ENCODE measurements around the gene CABYR.

Gene CABYR

DNA sequence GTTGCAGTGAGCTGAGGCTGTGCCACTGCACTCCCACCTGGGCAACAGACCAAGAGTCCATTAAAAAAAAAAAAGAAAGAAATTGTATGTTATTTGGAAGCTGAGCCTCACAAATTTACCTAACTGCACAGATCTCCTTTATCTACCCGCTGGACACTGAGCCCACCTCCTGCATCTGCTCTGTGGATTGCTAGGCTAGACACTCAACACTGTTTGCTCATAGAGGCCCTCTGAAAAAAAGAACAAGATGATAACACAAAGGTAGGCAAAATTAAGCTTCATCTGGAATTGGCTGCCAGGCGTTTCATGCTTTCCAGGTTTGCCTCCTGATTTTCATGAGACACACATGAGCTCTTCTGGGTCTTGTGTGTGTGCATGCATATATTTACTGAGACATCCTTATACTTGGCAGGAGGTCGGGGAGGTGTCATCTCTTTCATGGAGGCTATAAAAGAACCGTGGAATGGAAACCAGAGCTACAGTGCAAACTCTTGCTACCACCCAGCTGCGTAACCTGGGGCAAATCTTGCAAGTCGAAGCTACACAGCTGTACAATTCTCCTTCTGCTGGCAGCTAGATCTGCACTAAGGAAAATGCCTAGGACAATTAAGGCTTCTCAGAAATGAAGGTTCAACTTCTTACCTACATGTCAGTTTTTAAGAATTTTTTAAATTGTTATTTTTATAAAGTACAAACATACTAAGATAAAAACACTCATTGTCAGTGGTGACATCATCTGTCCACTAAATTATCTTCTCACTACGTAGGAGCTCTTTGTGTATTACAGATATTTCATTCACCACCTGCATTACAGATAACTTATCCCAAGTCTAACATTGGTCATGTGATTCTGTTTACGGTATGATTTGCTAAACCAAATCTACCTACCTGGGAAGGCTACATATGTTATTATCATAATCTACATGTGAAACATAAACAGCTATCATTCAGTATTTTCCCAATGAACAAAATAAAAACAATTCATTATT lies 63.1 kb downstream of the CABYR start:
- Histone ChIP-seq H3K4me3 (replicated peaks; ENCODE audit: insufficient read depth, low read length) (no peak overlapping the region), H3K27me3 (ENCODE audit: insufficient read depth, poor library complexity, severe bottlenecking) (no peaks in the 10 kb centered on the region), H3K27ac (replicated peaks) (no peak overlapping the region)
- TF ChIP-seq, protein P1, sequence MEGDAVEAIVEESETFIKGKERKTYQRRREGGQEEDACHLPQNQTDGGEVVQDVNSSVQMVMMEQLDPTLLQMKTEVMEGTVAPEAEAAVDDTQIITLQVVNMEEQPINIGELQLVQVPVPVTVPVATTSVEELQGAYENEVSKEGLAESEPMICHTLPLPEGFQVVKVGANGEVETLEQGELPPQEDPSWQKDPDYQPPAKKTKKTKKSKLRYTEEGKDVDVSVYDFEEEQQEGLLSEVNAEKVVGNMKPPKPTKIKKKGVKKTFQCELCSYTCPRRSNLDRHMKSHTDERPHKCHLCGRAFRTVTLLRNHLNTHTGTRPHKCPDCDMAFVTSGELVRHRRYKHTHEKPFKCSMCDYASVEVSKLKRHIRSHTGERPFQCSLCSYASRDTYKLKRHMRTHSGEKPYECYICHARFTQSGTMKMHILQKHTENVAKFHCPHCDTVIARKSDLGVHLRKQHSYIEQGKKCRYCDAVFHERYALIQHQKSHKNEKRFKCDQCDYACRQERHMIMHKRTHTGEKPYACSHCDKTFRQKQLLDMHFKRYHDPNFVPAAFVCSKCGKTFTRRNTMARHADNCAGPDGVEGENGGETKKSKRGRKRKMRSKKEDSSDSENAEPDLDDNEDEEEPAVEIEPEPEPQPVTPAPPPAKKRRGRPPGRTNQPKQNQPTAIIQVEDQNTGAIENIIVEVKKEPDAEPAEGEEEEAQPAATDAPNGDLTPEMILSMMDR (IDR thresholded peaks at IDR 0.05; ENCODE audit: insufficient read depth, low read length), result no peak
- DNase-seq (ENCODE audit: low read depth in 1 of 2, low spot score in 1 of 2), result no peak

DNA sequence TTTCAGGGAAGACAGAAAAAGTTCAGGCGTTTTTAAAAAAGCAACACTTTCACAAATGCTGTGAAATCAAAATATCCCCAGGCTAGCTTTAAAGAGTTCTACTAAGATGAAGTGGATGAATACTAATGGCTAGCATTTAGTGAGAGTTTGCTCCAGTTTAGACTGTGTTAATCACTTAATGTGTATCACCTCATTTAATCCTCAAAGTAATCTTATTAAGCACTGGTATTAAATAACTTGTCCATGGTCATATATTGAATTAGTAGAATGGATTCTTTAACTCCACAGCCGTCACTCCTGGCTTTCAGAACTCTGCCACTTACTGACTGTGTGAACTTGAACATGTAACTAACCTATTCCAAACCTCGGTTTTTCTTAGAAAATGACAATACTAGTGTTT lies 66.0 kb downstream of the CABYR start:
- DNase-seq (ENCODE audit: low read depth in 1 of 2, low spot score in 1 of 2), result no peak
- H3K27ac ChIP-seq (replicated peaks), result no peak overlapping the region
- H3K4me3 ChIP-seq (replicated peaks; ENCODE audit: insufficient read depth, low read length), result no peak overlapping the region
- TF ChIP-seq POLR2AphosphoS5 (IDR thresholded peaks at IDR 0.05; ENCODE audit: low read depth), result no peak
- TF ChIP-seq SPI1 (IDR thresholded peaks at IDR 0.05; ENCODE audit: borderline replicate concordance, low read depth), result no peak
- TF ChIP-seq, protein P1 (IDR thresholded peaks at IDR 0.05; ENCODE audit: insufficient read depth, low read length), result no peak
- TF ChIP-seq GABPA (IDR thresholded peaks at IDR 0.05; ENCODE audit: low read depth), result no peak
- TF ChIP-seq REST (IDR thresholded peaks at IDR 0.05; ENCODE audit: insufficient replicate concordance, low read depth), result no peak
- H3K27me3 ChIP-seq (ENCODE audit: insufficient read depth, poor library complexity, severe bottlenecking), result no peaks in the 10 kb centered on the region

DNA sequence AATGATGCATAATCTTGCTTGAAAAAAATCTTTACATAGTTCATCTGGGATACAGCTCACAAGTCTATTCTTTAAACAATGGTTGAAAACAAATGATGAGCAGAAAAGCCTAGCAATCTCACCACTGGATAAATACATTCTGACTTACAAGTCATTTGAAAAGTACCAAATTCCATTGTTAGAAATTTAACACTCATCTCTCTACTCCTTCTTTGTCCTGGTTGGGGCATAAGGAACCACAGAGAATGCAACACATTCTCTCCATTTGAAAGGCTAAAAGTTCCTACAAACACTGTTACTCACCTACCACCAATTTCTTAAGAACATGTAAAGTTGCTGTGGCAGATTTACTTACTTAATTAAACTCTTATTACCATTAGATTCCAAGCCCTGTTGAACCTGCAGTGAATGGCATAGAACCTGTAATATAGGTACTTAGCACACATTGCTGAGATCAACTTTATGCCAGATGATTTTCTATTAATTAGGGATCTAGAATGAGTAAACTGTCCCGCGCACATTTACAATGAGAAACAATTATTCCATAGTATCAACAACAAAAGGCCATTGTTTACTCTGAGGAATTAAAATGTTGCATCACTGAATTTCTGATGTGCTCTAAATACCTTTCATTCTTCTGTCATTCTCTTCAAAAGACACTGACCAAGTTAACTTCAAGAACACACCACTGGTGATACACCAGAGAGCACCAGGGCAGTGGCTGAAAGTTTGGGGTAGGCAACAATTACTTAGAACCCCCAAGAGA lies 69.6 kb downstream of the CABYR start:
- Histone ChIP-seq H3K27me3 (ENCODE audit: insufficient read depth, poor library complexity, severe bottlenecking) (no peaks in the 10 kb centered on the region), H3K27ac (replicated peaks) (no peak overlapping the region), H3K4me3 (replicated peaks; ENCODE audit: insufficient read depth, low read length) (no peak overlapping the region)
- TF ChIP-seq, protein P1 (IDR thresholded peaks at IDR 0.05; ENCODE audit: insufficient read depth, low read length), result no peak
- TF ChIP-seq POLR2AphosphoS5 (IDR thresholded peaks at IDR 0.05; ENCODE audit: low read depth) (no peak), SPI1 (IDR thresholded peaks at IDR 0.05; ENCODE audit: borderline replicate concordance, low read depth) (no peak), GABPA (IDR thresholded peaks at IDR 0.05; ENCODE audit: low read depth) (no peak)
- no peak for DNase-seq (ENCODE audit: low read depth in 1 of 2, low spot score in 1 of 2)

DNA sequence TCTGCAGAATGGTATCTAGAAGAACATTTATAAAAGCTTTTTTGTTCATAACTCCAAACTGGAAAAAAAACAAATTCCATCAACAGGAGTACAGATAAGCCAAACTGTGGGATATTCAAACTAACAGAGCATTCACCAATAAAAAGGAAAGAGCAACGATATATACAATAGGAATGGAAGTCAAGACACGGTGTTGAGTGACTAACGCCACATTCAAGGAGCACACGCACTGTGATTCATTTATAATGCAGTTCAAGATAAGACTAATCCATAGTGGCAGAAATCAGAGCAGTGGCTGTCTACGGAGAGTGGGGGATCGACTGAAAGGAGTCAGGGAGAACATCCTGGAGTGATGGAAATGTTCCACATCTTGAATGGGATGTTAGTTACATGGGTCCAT lies 70.7 kb downstream of the CABYR start:
- no peak overlapping the region for H3K27ac ChIP-seq (replicated peaks)
- H3K4me3 ChIP-seq (replicated peaks; ENCODE audit: insufficient read depth, low read length), result no peak overlapping the region
- no peak for DNase-seq (ENCODE audit: low read depth in 1 of 2, low spot score in 1 of 2)
- no peak for TF ChIP-seq SPI1 (IDR thresholded peaks at IDR 0.05; ENCODE audit: borderline replicate concordance, low read depth)
- no peak for TF ChIP-seq REST (IDR thresholded peaks at IDR 0.05; ENCODE audit: insufficient replicate concordance, low read depth)
- TF ChIP-seq, protein P1 (IDR thresholded peaks at IDR 0.05; ENCODE audit: insufficient read depth, low read length), result no peak
- TF ChIP-seq POLR2AphosphoS5 (IDR thresholded peaks at IDR 0.05; ENCODE audit: low read depth), result no peak
- TF ChIP-seq GABPA (IDR thresholded peaks at IDR 0.05; ENCODE audit: low read depth), result no peak
- H3K27me3 ChIP-seq (ENCODE audit: insufficient read depth, poor library complexity, severe bottlenecking), result no peaks in the 10 kb centered on the region

Measured in HL-60 (cell line).